K562 (cell line): Measurements from ENCODE around the gene KCNJ12.

ENCODE experiments used
- FOXA1 ChIP-seq: fragments of 450-650 bp; IDR thresholded peaks from 2 replicates; pipeline ENCODE4 v1.6.1; 2016; ENCODE audit warnings: mild to moderate bottlenecking, borderline replicate concordance
- SMC3 ChIP-seq: conservative IDR thresholded peaks from 2 replicates; pipeline ENCODE4 v1.6.1; 2011; ENCODE audit warnings: low read depth, low read length, improper control_type of control experiment; ENCODE audit not compliant: insufficient read depth

DNA sequence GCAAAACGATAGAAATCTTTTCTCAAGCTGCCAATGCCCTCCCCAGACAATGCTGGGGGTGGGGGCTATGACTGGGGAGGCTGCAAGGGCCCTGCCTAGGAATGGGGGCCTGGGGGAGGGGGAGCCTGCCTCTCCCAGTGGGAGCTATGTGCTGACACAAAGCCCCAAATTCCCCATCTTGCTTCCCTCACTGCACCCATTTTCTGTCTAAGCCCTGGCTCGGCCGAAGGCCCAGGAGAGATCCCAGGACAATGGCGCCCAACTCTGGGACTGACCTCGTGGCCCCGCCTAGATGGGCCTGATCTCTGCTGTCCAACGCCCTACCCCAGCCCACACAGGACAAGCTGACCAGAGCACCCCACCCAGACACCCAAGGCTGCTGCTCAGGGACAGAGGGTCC, 11.1 kb upstream of the KCNJ12 start:
- no peak for TF ChIP-seq SMC3
- no peak for TF ChIP-seq FOXA1
